Smooth muscle cell (in vitro differentiated cells): ENCODE data around the gene PP2D1. TPM values are rescaled to one million over a fixed set of nuclear protein-coding genes. Genes with fewer than 3 reads are reported as not detected.

ENCODE experiments used
- DNase-seq: peaks from one replicate; lab custom pipeline; 2025; ENCODE audit not compliant: unreplicated experiment; lab: John Stamatoyannopoulos, UW
- H2AFZ ChIP-seq: fragments of 200-600 bp; sonication (generic); 2 replicates; pipeline ENCODE4 v1.6.0; 2016; ENCODE audit warnings: antibody characterized with exemption, low read depth, mild to moderate bottlenecking
- H3F3A ChIP-seq: fragments of 200-600 bp; sonication (generic); 2 replicates; pipeline ENCODE4 v1.6.0; 2017; ENCODE audit warnings: antibody characterized with exemption, low read depth
- H3K27ac ChIP-seq: fragments of 200-600 bp; sonication (generic); 2 replicates; pipeline ENCODE4 v1.5.1; 2016; ENCODE audit warnings: low read depth, mild to moderate bottlenecking
- H3K27me3 ChIP-seq: fragments of 200-600 bp; sonication (generic); 2 replicates; pipeline ENCODE4 v1.6.1; 2016; ENCODE audit warnings: low read depth, mild to moderate bottlenecking
- H3K36me3 ChIP-seq: fragments of 200-600 bp; sonication (generic); 2 replicates; pipeline ENCODE4 v1.5.1; 2016; ENCODE audit warnings: low read depth
- H3K4me1 ChIP-seq: fragments of 200-600 bp; sonication (generic); 2 replicates; pipeline ENCODE4 v1.5.1; 2016; ENCODE audit warnings: low read depth
- H3K4me2 ChIP-seq: fragments of 200-600 bp; sonication (generic); 2 replicates; pipeline ENCODE4 v1.6.0; 2016; ENCODE audit warnings: mild to moderate bottlenecking
- H3K4me3 ChIP-seq: fragments of 200-600 bp; sonication (generic); 2 replicates; pipeline ENCODE4 v1.5.1; 2016; ENCODE audit warnings: mild to moderate bottlenecking
- H3K79me2 ChIP-seq: fragments of 200-600 bp; sonication (generic); 2 replicates; pipeline ENCODE4 v1.6.0; 2016; ENCODE audit warnings: low read depth, mild to moderate bottlenecking
- H3K9ac ChIP-seq: fragments of 200-600 bp; sonication (generic); 2 replicates; pipeline ENCODE4 v1.6.0; 2016; ENCODE audit warnings: low read depth
- H3K9me3 ChIP-seq: fragments of 200-600 bp; sonication (generic); replicated peaks from 2 replicates; pipeline ENCODE4 v1.5.1; 2016; ENCODE audit warnings: low read depth
- H4K20me1 ChIP-seq: fragments of 200-600 bp; sonication (generic); 2 replicates; pipeline ENCODE4 v1.6.0; 2016; ENCODE audit warnings: low read depth
- WGBS: methylation state at CpG from one replicate; pipeline ENCODE4 v1.1.7; 2016; ENCODE audit warnings: low lambda C conversion rate; 5-methylcytosine and 5-hydroxymethylcytosine counted together
- polyA plus RNA-seq: library from polyadenylated mRNA; unstranded; fragments of >200 nt; fragmentation: Nextera tagmentation; extraction: Ambion mirVana; gene quantifications from 2 replicates; pipeline ENCODE4 v1.2.1, GENCODE V29; 2016
- total RNA-seq: library from RNA; depleted of rRNA; stranded (reverse); fragments of >200 nt; gene quantifications from 2 replicates; pipeline ENCODE4 v1.2.3, GENCODE V29; 2014
- TF ChIP-seq, protein P1 (sequence below): fragments of 200-600 bp; sonication (generic); IDR thresholded peaks from 2 replicates; pipeline ENCODE4 v1.5.1; 2017; ENCODE audit warnings: borderline replicate concordance, mild to moderate bottlenecking, antibody characterized with exemption; ENCODE audit not compliant: insufficient read depth, poor library complexity, severe bottlenecking

The PP2D1 gene
- total and polyA plus RNA-seq, 2 experiments from 2014 or later: 0.40 TPM; not detected in 1

DNA sequence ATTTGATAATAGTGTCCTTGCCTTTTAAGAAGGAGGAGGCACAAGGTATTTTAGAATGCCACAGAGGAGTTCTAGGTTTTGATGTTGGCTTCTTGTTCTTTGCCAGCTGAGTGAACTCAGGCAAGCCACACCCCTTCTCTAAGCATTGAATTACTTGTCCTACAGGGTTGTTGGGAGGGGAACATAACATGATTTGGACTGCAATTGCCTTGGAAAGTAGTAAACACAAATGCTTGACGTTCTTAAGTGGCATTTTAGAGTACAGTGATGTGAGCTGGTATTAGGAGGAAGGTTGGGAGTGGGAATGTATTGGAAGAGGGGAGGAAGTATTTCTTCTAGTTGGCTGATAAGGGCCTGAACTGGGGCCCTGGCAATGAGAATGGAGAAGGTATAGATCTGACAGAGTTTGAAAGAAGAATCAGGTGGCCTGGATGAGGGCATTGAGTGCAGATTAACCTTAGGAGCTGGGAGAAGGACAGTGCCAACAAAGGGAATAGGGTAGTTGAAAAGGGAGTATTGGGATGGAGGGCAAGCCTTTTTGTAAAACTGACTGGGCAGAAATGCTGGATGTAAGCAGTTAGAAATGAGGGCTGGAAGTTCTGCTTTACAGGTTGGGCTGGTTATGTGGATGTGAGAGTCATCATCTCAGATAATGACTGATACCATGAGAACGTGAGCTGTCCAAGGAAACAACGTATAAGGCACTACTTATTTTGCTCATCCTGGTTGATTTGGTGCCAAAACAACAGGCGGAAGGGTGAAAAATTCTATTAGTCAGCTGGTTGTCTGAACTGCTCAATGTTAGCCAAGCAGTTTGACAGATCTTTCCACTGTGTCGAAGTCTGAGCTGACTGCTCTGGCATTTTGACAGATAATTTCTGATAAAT is 44.9 kb upstream of the PP2D1 start:
- Histone ChIP-seq H3K79me2 (no peaks in the 10 kb centered on the region), H4K20me1 (no peaks in the 10 kb centered on the region), H3K27ac (peak overlapping the region; percentile 80), H3F3A (no peaks in the 10 kb centered on the region), H3K27me3 (no peaks in the 10 kb centered on the region), H3K36me3 (no peaks in the 10 kb centered on the region), H3K4me3 (no peak overlapping the region), H3K9me3 (no peaks in the 10 kb centered on the region), H3K4me1 (peaks cover 14% of the 10 kb centered on the region), H3K4me2 (peak overlapping the region; percentile 14), H2AFZ (no peak overlapping the region), H3K9ac (no peak overlapping the region)
- DNase-seq: no peak
- whole genome bisulfite sequencing: 49% methylated on average over 5 of the region's 5 CpGs
- TF ChIP-seq, protein P1, sequence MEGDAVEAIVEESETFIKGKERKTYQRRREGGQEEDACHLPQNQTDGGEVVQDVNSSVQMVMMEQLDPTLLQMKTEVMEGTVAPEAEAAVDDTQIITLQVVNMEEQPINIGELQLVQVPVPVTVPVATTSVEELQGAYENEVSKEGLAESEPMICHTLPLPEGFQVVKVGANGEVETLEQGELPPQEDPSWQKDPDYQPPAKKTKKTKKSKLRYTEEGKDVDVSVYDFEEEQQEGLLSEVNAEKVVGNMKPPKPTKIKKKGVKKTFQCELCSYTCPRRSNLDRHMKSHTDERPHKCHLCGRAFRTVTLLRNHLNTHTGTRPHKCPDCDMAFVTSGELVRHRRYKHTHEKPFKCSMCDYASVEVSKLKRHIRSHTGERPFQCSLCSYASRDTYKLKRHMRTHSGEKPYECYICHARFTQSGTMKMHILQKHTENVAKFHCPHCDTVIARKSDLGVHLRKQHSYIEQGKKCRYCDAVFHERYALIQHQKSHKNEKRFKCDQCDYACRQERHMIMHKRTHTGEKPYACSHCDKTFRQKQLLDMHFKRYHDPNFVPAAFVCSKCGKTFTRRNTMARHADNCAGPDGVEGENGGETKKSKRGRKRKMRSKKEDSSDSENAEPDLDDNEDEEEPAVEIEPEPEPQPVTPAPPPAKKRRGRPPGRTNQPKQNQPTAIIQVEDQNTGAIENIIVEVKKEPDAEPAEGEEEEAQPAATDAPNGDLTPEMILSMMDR: no peak

GRCh38 chr3:20055842-20056241 is 43.8 kb upstream of the PP2D1 start:
- H3K4me2 ChIP-seq: no peak overlapping the region
- H3K27ac ChIP-seq: no peak overlapping the region
- H3K4me1 ChIP-seq: peaks cover 11% of the 10 kb centered on the region
- TF ChIP-seq, protein P1: no peak
- H4K20me1 ChIP-seq: no peaks in the 10 kb centered on the region
- H3K9ac ChIP-seq: no peak overlapping the region
- H3K9me3 ChIP-seq: no peaks in the 10 kb centered on the region
- no peaks in the 10 kb centered on the region for H3F3A ChIP-seq
- H3K27me3 ChIP-seq: no peaks in the 10 kb centered on the region
- H2AFZ ChIP-seq: no peak overlapping the region
- H3K4me3 ChIP-seq: no peak overlapping the region
- H3K79me2 ChIP-seq: no peaks in the 10 kb centered on the region
- no peaks in the 10 kb centered on the region for H3K36me3 ChIP-seq
- DNase-seq: no peak
- WGBS: 92% methylated on average over 3 of the region's 3 CpGs

GRCh38 chr3:20055020-20055775 is 43.1 kb upstream of the PP2D1 start:
- no peaks in the 10 kb centered on the region for H3K27me3 ChIP-seq
- 62% methylated on average over 10 of the region's 10 CpGs for WGBS
- no peaks in the 10 kb centered on the region for H3K36me3 ChIP-seq
- no peak overlapping the region for H3K9ac ChIP-seq
- H3K79me2 ChIP-seq: no peaks in the 10 kb centered on the region
- no peaks in the 10 kb centered on the region for H3K9me3 ChIP-seq
- no peak overlapping the region for H2AFZ ChIP-seq
- H3K27ac ChIP-seq: no peak overlapping the region
- H3F3A ChIP-seq: no peaks in the 10 kb centered on the region
- no peak overlapping the region for H3K4me3 ChIP-seq
- no peak overlapping the region for H3K4me2 ChIP-seq
- TF ChIP-seq, protein P1: no peak
- H4K20me1 ChIP-seq: no peaks in the 10 kb centered on the region
- DNase-seq: no peak
- peaks cover 11% of the 10 kb centered on the region for H3K4me1 ChIP-seq
